ENCODE results near the gene NIP7.

- TF ChIP-seq CTCF (IDR thresholded peaks at IDR 0.05) (no peak), EP300 (IDR thresholded peaks at IDR 0.05) (no peak), POLR2A (IDR thresholded peaks at IDR 0.05) (no peak)
These were observed 26.3 kb downstream of the NIP7 start for GRCh38 chr16:69365901-69366300.
